A549 (cell line): ENCODE data around the gene RASSF8.

Experiments used
- BCL3 ChIP-seq: fragments of >200 bp; sonication (Bioruptor Twin); formaldehyde crosslinking; IDR thresholded peaks from 3 replicates; pipeline ENCODE4 v1.6.1; 2016
- CTCF ChIP-seq: fragments of >200 bp; sonication (Bioruptor Twin); formaldehyde crosslinking; IDR thresholded peaks from 3 replicates; pipeline ENCODE4 v1.5.1; 2016
- ELK1 ChIP-seq: fragments of 150-350 bp; IDR thresholded peaks from 2 replicates; pipeline ENCODE4 v1.6.1; 2014; ENCODE audit warnings: low read depth, mild to moderate bottlenecking, low read length
- EP300 ChIP-seq, 2 experiments: fragments of >200 bp; sonication (Bioruptor Twin); formaldehyde crosslinking; IDR thresholded peaks; 2 replicates in 1 of 2; 3 replicates in 1 of 2; pipeline ENCODE4 v1.6.1; 2016 to 2017
- ESRRA ChIP-seq: fragments of 150-350 bp; IDR thresholded peaks from 2 replicates; pipeline ENCODE4 v1.6.1; 2014; ENCODE audit warnings: mild to moderate bottlenecking, low read length, borderline replicate concordance
- MAFK ChIP-seq: fragments of 450-650 bp; IDR thresholded peaks from 2 replicates; pipeline ENCODE4 v1.6.1; 2014; ENCODE audit not compliant: partially characterized antibody
- NR3C1 ChIP-seq: fragments of >200 bp; sonication (Bioruptor Twin); formaldehyde crosslinking; IDR thresholded peaks from 3 replicates; pipeline ENCODE4 v1.6.1; 2017
- PHF8 ChIP-seq: fragments of 200-600 bp; sonication (generic); IDR thresholded peaks from 2 replicates; pipeline ENCODE4 v1.6.1; 2016; ENCODE audit warnings: low read depth, mild to moderate bottlenecking, antibody characterized with exemption, moderate library complexity, borderline replicate concordance
- POLR2AphosphoS2 ChIP-seq: conservative IDR thresholded peaks from 2 replicates; pipeline ENCODE4 v1.6.1; 2012; ENCODE audit warnings: low read length, improper control_type of control experiment, inconsistent platforms
- REST ChIP-seq: fragments of 200-600 bp; sonication (generic); IDR thresholded peaks from 2 replicates; pipeline ENCODE4 v1.6.1; 2016; ENCODE audit warnings: antibody characterized with exemption, mild to moderate bottlenecking, moderate library complexity
- RFX5 ChIP-seq: fragments of 450-650 bp; IDR thresholded peaks from 2 replicates; pipeline ENCODE4 v1.7.1; 2014; ENCODE audit warnings: antibody characterized with exemption, mild to moderate bottlenecking, moderate library complexity
- RNF2 ChIP-seq: fragments of 200-600 bp; sonication (generic); IDR thresholded peaks from 2 replicates; pipeline ENCODE4 v1.6.1; 2016; ENCODE audit warnings: low read depth, mild to moderate bottlenecking, antibody characterized with exemption, moderate library complexity, borderline replicate concordance
- TP53 ChIP-seq: fragments of 250-450 bp; sonication (Bioruptor Pico); IDR thresholded peaks from 2 replicates; pipeline ENCODE4 v1.5.0; 2021; ENCODE audit warnings: mild to moderate bottlenecking, moderate library complexity

- TF ChIP-seq CTCF = no peak
- no peak for TF ChIP-seq ELK1
- TF ChIP-seq REST = no peak
- no peak for TF ChIP-seq TP53 (CRISPR knock-in tag)
- no peak for TF ChIP-seq RNF2
- TF ChIP-seq BCL3 = no peak
- no peak for TF ChIP-seq EP300 (IDR thresholded peaks at IDR 0.05)
- no peak for TF ChIP-seq NR3C1
- TF ChIP-seq PHF8 = no peak
- no peak for TF ChIP-seq ESRRA
- no peak for TF ChIP-seq RFX5
- no peak for TF ChIP-seq POLR2AphosphoS2
- TF ChIP-seq MAFK = no peak
Measured at GRCh38 chr12:26031827-26032226, 73.3 kb downstream of the RASSF8 start.
